Nasal cavity respiratory epithelium epithelial cell of viscerocranial mucosa (primary cell): ENCODE results near the gene CENPM. TPM values are rescaled to one million over a fixed set of nuclear protein-coding genes. Genes with fewer than 3 reads are reported as not detected.

Source experiments
- total RNA-seq: library from RNA; depleted of rRNA; stranded (reverse); fragments of >200 nt; gene quantifications from 2 replicates; pipeline ENCODE4 v1.2.3, GENCODE V29; 2014

The CENPM gene
- total RNA-seq = 1.2 and 1.7 TPM in 2 replicates

GRCh38 chr22:41946629-41947423, at the start of gene CENPM:
Gene CENPM, minus strand, starts transcription at chr22:41947152. Its CDS starts 76 bp downstream, at chr22:41947076.

GRCh38 chr22:41969110-41969646, 22.2 kb upstream of the CENPM start, which contains the start of gene SEPTIN3:
Gene SEPTIN3, plus strand, starts transcription at chr22:41969443. Its CDS starts 2,050 bp downstream, at chr22:41971493.

GRCh38 chr22:41951898-41952474, 5.0 kb upstream of the CENPM start, which contains the start of gene SMIM45:
Gene SMIM45, plus strand, starts transcription at chr22:41952150.

GRCh38 chr22:41915035-41915785, 31.7 kb downstream of the CENPM start, which contains the start of gene SHISA8:
Gene SHISA8, minus strand, starts transcription at chr22:41915074. Its CDS starts 407 bp downstream, at chr22:41914667.

Other genes starting within 250 kb of the CENPM start
- gene MEI1, start 247.6 kb downstream of the CENPM start, total RNA-seq = under 0.01 and 0.07 TPM in 2 replicates
- 7.2 and 9.3 TPM in 2 replicates for gene CCDC134, start 146.5 kb downstream of the CENPM start, total RNA-seq
- gene SREBF2, start 114.0 kb downstream of the CENPM start, total RNA-seq = 66.3 and 178 TPM in 2 replicates
- not detected in 2 replicates for gene SHISA8, start 32.1 kb downstream of the CENPM start, total RNA-seq
- under 0.01 and 0.14 TPM in 2 replicates for gene TNFRSF13C, start 20.3 kb downstream of the CENPM start, total RNA-seq
- gene SEPTIN3, start 22.3 kb upstream of the CENPM start, total RNA-seq = 0.21 TPM in 1 of 2 replicates, not detected in the other
- 0.34 and 0.57 TPM in 2 replicates for gene WBP2NL, start 51.6 kb upstream of the CENPM start, total RNA-seq
- 12.3 and 26.7 TPM in 2 replicates for gene NAGA, start 123.7 kb upstream of the CENPM start, total RNA-seq
- 2.0 and 2.1 TPM in 2 replicates for gene PHETA2, start 127.1 kb upstream of the CENPM start, total RNA-seq
- gene SMDT1, start 132.5 kb upstream of the CENPM start, total RNA-seq = 6.8 TPM in 2 replicates
- 35.9 and 50.5 TPM in 2 replicates for gene NDUFA6, start 143.6 kb upstream of the CENPM start, total RNA-seq
- gene CYP2D6, start 183.7 kb upstream of the CENPM start, total RNA-seq = 0.34 and 1.8 TPM in 2 replicates